ENCODE measurements around the gene TCERG1L. TPM values are rescaled to one million over a fixed set of nuclear protein-coding genes. Genes with fewer than 3 reads are reported as not detected.

The TCERG1L gene
- polyA plus RNA-seq, 1 donor from 2014 or later = 0.53 TPM

DNA sequence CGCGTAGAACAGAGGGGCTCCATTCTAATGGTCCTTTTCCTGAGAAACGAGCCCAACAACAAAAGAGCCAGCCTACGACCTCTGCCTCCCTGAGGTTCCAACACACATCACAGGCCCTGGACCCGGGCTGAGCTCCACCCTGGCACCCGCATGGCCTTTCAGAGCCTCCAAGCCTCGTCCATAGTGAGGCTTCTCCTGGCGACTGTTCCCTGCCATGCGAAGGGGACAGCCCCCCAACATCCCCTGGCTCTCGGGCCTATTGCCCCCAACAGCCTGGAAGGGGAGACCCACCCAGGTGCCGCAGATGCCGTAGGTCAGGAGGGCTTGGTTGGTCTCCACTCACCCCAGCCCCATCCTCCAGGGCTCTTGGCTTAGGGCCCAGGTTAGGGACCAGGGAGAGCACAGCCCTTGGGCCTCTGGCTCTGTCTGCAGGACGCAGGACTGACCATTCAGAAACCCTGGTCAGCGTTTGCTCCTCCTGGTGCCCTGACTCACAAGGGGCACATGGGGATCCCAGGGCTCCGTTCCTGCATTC, 91.5 kb downstream of the TCERG1L start:
- Histone ChIP-seq H3F3A (ENCODE audit: insufficient read depth, low read length, poor library complexity, severe bottlenecking) (no peaks in the 10 kb centered on the region), H3K9me2 (ENCODE audit: insufficient read depth, low read length) (no peaks in the 10 kb centered on the region), H2AFZ (ENCODE audit: low read depth, low read length) (no peak overlapping the region), H3K27ac (ENCODE audit: low read length) (no peak overlapping the region), H3K9me3 (ENCODE audit: low read length) (no peaks in the 10 kb centered on the region), H3K4me3 (ENCODE audit: low read length) (no peak overlapping the region), H3K9ac (ENCODE audit: low read length) (no peak overlapping the region), H3K27me3 (ENCODE audit: insufficient read depth, low read depth, low read length) (no peaks in the 10 kb centered on the region), H4K20me1 (ENCODE audit: insufficient read depth) (no peaks in the 10 kb centered on the region), H3K79me2 (replicated peaks; ENCODE audit: insufficient read depth, low read length) (no peaks in the 10 kb centered on the region), H3K4me2 (ENCODE audit: low read length) (no peak overlapping the region), H3K36me3 (ENCODE audit: insufficient read depth, low read length) (no peaks in the 10 kb centered on the region)
- TF ChIP-seq, protein P1, sequence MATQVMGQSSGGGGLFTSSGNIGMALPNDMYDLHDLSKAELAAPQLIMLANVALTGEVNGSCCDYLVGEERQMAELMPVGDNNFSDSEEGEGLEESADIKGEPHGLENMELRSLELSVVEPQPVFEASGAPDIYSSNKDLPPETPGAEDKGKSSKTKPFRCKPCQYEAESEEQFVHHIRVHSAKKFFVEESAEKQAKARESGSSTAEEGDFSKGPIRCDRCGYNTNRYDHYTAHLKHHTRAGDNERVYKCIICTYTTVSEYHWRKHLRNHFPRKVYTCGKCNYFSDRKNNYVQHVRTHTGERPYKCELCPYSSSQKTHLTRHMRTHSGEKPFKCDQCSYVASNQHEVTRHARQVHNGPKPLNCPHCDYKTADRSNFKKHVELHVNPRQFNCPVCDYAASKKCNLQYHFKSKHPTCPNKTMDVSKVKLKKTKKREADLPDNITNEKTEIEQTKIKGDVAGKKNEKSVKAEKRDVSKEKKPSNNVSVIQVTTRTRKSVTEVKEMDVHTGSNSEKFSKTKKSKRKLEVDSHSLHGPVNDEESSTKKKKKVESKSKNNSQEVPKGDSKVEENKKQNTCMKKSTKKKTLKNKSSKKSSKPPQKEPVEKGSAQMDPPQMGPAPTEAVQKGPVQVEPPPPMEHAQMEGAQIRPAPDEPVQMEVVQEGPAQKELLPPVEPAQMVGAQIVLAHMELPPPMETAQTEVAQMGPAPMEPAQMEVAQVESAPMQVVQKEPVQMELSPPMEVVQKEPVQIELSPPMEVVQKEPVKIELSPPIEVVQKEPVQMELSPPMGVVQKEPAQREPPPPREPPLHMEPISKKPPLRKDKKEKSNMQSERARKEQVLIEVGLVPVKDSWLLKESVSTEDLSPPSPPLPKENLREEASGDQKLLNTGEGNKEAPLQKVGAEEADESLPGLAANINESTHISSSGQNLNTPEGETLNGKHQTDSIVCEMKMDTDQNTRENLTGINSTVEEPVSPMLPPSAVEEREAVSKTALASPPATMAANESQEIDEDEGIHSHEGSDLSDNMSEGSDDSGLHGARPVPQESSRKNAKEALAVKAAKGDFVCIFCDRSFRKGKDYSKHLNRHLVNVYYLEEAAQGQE (IDR thresholded peaks at IDR 0.05; ENCODE audit: borderline replicate concordance) = no peak
- no peak for TF ChIP-seq EZH2 (IDR thresholded peaks at IDR 0.05; ENCODE audit: borderline replicate concordance, insufficient read depth, low read length, poor library complexity, severe bottlenecking)
- TF ChIP-seq, protein P2, sequence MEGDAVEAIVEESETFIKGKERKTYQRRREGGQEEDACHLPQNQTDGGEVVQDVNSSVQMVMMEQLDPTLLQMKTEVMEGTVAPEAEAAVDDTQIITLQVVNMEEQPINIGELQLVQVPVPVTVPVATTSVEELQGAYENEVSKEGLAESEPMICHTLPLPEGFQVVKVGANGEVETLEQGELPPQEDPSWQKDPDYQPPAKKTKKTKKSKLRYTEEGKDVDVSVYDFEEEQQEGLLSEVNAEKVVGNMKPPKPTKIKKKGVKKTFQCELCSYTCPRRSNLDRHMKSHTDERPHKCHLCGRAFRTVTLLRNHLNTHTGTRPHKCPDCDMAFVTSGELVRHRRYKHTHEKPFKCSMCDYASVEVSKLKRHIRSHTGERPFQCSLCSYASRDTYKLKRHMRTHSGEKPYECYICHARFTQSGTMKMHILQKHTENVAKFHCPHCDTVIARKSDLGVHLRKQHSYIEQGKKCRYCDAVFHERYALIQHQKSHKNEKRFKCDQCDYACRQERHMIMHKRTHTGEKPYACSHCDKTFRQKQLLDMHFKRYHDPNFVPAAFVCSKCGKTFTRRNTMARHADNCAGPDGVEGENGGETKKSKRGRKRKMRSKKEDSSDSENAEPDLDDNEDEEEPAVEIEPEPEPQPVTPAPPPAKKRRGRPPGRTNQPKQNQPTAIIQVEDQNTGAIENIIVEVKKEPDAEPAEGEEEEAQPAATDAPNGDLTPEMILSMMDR (IDR thresholded peaks at IDR 0.05; ENCODE audit: poor library complexity, severe bottlenecking) = no peak
- TF ChIP-seq SMC3 (conservative IDR thresholded peaks at IDR 0.05; ENCODE audit: poor library complexity) = no peak
- no peak for TF ChIP-seq RAD21 (conservative IDR thresholded peaks at IDR 0.05)
- no peak for TF ChIP-seq MXI1 (conservative IDR thresholded peaks at IDR 0.05; ENCODE audit: poor library complexity, severe bottlenecking)
- no peak for TF ChIP-seq EP300 (conservative IDR thresholded peaks at IDR 0.05; ENCODE audit: poor library complexity, severe bottlenecking)
- no peak for TF ChIP-seq POLR2AphosphoS5 (IDR thresholded peaks at IDR 0.05)
- TF ChIP-seq TAF1 (IDR thresholded peaks at IDR 0.05; ENCODE audit: low read depth) = no peak

DNA sequence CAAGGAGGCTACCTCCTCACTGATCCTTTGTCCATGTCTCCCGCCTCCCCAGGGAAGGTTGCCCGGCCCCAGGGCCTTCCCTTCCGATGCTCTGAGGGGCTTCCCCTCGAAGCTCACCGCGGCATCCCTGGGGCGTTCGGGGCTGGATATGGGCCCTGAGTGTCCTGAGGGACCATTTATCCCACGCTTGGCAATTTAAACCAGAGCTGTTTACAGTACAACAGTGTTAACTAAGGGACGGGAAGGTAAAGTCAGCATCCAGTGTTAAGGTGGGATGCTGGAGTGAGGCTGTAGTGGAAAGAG, 92.0 kb downstream of the TCERG1L start:
- TF ChIP-seq MXI1 (conservative IDR thresholded peaks at IDR 0.05; ENCODE audit: poor library complexity, severe bottlenecking) (no peak), RAD21 (conservative IDR thresholded peaks at IDR 0.05) (no peak), EZH2 (IDR thresholded peaks at IDR 0.05; ENCODE audit: borderline replicate concordance, insufficient read depth, low read length, poor library complexity, severe bottlenecking) (no peak), EP300 (conservative IDR thresholded peaks at IDR 0.05; ENCODE audit: poor library complexity, severe bottlenecking) (no peak), POLR2AphosphoS5 (IDR thresholded peaks at IDR 0.05) (no peak), TAF1 (IDR thresholded peaks at IDR 0.05; ENCODE audit: low read depth) (no peak), SMC3 (conservative IDR thresholded peaks at IDR 0.05; ENCODE audit: poor library complexity) (no peak)
- TF ChIP-seq, protein P2 (IDR thresholded peaks at IDR 0.05; ENCODE audit: poor library complexity, severe bottlenecking) = no peak
- TF ChIP-seq, protein P1 (IDR thresholded peaks at IDR 0.05; ENCODE audit: borderline replicate concordance) = no peak
- no peaks in the 10 kb centered on the region for H3K9me3 ChIP-seq (ENCODE audit: low read length)
- H3K27ac ChIP-seq (ENCODE audit: low read length) = no peak overlapping the region
- H4K20me1 ChIP-seq (ENCODE audit: insufficient read depth) = no peaks in the 10 kb centered on the region
- H3K4me3 ChIP-seq (ENCODE audit: low read length) = no peak overlapping the region
- no peaks in the 10 kb centered on the region for H3F3A ChIP-seq (ENCODE audit: insufficient read depth, low read length, poor library complexity, severe bottlenecking)
- no peaks in the 10 kb centered on the region for H3K9me2 ChIP-seq (ENCODE audit: insufficient read depth, low read length)
- H3K4me2 ChIP-seq (ENCODE audit: low read length) = no peak overlapping the region
- no peak overlapping the region for H2AFZ ChIP-seq (ENCODE audit: low read depth, low read length)
- H3K79me2 ChIP-seq (replicated peaks; ENCODE audit: insufficient read depth, low read length) = no peaks in the 10 kb centered on the region
- no peaks in the 10 kb centered on the region for H3K36me3 ChIP-seq (ENCODE audit: insufficient read depth, low read length)
- H3K9ac ChIP-seq (ENCODE audit: low read length) = no peak overlapping the region
- H3K27me3 ChIP-seq (ENCODE audit: insufficient read depth, low read depth, low read length) = no peaks in the 10 kb centered on the region
